CD4-positive, alpha-beta T cell treated with Interleukin-21 for 1 hour (primary cell): ENCODE data around the gene MALT1.
A peak's percentile ranks its signal among the peaks of the same experiment; 100 is the strongest.

ENCODE experiments used
- DNase-seq: peaks from one replicate; pipeline ENCODE4 v3.0.0-alpha.2; 2020

Gene MALT1

GRCh38 chr18:58692422-58693185 is 21.3 kb downstream of the MALT1 start:
- peak; percentile 52 for DNase-seq

DNA sequence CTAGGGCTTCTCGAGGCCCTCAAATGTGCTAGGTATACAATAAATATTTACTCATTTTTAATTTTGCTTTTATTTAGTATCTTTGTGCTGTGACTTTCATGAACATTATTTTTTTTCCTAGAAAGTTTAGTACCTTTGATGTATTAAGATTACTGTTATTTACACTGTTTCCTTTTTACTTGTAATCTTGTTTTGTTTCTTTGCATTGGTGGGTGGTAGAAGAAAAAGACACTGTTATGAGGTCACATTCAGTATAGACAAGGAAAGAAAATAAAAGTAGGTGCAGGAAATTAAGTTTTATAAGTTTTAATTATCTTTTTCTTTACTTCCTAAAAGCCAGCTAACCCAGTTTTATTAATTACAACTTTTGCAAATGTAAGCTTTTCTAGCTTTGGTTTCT is 23.0 kb downstream of the MALT1 start:
- DNase-seq, result no peak

DNA sequence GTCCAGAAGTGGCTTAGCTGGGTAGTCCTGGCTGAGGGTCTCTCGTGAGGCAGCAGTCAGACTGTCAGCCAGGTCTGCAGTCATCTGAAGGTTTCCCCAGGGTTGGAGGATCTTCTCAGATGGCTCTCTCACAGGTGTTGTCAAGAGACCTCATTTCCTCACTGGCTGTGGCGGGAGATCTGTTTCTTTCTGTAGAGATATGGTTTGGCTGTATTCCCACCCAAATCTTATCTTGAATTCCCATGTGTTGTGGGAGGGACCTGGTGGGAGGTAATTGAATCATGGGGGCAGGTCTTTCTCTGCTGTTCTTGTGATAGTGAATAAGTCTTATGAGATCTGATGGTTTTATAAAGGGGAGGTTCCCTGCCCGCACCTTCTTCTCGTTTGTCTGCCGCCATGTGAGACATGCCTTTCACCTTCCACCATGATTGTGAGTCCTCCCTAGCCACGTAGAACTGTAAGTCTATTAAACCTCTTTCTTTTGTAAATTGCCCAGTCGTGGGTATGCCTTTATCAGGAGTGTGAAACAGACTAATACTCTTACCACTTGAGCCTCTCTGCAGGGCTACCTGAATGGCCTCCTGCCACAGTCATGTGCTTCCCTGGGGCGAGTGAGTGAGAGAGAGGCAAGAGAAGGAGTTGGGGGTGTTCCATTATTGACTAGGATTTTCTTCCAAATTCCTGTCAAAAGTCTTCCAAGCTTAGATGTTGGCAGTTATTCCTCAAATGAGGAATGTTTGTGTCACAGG is 23.6 kb downstream of the MALT1 start:
- no peak for DNase-seq

DNA sequence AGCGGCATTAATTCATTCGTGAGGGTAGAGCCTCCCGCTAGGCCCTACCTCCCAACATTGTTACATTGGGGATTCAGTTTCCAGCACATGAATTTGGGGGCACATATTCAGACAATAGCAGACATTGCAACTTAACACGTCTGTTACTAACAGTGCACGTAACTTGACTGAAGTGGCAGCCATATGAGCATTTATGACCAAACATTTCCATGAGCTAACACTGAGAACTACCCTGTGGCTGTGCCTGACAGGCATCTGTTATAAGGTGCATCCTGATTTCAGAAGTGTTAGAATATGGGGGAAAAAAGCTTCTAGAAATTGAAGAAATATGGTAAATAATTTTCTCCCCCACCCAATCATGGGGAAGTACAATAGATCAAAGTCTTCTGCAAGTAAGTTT is 24.5 kb downstream of the MALT1 start:
- DNase-seq, result no peak

DNA sequence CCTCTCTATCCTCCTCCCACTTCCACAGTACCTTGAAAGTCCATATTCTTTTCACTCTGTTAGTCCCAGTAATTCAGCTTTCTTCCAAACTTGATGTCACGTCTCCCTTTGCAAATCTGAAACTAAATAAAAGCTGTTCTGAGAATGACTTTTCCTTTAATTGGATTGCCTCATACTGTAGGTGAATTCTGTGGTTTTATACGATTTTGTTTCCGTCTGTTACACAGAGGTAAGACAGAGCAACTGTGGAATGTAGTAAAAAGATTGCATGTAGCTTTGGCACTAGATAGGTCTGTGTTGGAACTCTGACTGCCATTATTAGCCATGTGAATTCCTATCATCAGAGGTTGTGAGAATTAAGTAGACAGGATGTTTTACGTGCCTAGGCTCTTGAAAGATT is 25.9 kb downstream of the MALT1 start:
- no peak for DNase-seq

DNA sequence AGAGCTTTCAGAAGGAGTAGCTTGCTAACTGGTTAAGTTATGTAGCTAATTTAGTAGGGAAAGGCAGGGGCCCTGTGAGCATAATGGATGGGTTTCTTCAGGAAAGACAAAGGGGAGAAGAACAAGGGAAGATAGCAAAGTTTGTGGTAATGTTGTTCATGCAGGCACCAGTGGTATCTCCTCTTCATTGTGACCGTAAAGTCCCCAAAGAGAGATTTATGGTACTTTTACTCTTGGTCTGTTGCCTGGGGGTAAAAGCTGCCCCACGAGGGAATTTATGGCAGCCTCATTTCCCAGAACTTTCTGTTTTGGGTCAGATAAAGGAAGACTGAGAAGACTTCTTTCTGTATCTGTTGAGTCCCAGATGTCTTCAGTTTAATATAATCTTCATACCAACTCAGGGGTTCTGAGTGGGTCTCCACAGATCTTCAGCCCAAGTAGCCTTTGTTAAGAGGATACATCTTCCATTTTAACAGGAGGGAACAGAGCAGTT is 27.5 kb downstream of the MALT1 start:
- no peak for DNase-seq

DNA sequence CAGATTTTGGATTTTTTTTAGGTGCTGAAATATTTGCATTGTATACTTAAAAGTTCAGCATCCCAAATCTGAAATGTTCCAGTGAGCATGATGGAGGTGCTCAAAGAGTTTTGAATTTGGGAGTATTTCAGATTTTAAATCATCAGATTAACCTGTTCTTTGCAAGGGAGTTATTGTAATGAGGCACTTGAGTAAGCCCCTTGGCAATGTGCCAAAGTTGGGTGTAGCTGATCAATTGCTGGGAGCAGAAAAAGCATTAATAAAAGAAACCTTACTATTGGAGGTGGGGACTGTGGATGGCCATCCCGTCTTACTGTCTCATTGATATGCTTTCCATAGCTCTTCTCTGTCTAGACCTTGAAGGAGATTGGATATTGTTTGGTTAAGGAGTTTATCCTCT is 28.3 kb downstream of the MALT1 start:
- no peak for DNase-seq

- no peak for DNase-seq
These were observed 28.9 kb downstream of the MALT1 start for GRCh38 chr18:58700209-58700608.

GRCh38 chr18:58712930-58713329 is 41.7 kb downstream of the MALT1 start:
- DNase-seq, result no peak

- peak; percentile 31 for DNase-seq
These were observed 43.0 kb downstream of the MALT1 start for GRCh38 chr18:58714259-58714658.

GRCh38 chr18:58714821-58715220 is 43.6 kb downstream of the MALT1 start:
- no peak for DNase-seq

- DNase-seq, result no peak
These were observed 44.3 kb downstream of the MALT1 start for GRCh38 chr18:58715540-58715939.

DNA sequence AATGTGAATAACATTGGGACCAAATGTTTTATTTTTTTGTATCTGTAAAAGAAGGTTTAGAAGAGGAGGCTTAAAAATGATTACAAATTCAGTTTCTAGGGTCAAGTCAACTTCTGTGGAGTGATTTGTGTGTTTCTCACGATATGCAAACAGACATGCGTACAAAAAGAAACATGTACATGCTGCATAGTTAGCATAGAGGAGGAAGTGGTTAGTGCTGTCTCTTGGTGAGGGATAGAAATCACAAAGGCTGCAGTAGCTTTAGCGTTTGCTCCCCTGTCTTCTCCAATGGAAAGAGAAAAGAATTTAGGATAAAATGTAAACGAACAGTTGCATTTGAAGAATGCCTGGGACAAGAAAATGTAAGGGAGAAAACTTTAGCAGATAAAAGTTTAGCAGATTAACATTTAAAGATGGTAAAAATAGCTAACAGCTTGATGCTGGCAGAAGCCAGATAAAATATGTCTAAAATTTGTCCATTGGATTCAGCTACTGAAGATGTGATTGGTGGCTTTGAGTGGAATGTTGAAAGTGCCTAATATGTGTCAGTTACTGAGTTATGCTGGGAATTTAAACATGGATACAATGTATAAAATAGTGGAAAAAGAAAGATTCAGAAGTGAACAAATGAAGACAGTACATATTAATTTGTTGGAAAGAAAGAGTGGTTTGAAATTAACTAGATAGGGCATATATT is 44.9 kb downstream of the MALT1 start:
- DNase-seq, result peak; percentile 49

GRCh38 chr18:58721566-58722239 is 50.4 kb downstream of the MALT1 start:
- no peak for DNase-seq

GRCh38 chr18:58723810-58724602 is 52.7 kb downstream of the MALT1 start:
- DNase-seq, result no peak

- no peak for DNase-seq
These were observed 55.4 kb downstream of the MALT1 start for GRCh38 chr18:58726671-58727070.

GRCh38 chr18:58727776-58728500 is 56.7 kb downstream of the MALT1 start:
- no peak for DNase-seq

- no peak for DNase-seq
These were observed 57.5 kb downstream of the MALT1 start for GRCh38 chr18:58728719-58729118.

DNA sequence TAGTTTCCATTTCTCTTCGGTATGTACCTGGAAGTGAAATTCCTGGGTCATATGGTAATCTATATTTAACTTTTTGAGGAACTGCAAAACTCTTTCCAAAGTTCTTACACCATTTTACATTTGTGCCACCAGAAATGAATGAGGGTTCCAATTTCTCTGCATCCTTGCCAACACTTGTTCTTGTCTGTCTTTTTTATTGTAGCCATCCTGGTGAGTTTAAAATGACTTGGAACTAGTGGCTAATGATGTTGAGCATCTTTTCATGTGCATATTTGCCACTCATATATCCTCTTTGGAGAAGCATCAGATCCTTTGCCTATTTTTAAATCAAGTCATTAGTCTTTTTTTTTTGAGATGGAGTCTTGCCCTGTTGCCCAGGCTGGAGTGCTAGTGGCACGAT is 59.4 kb downstream of the MALT1 start:
- no peak for DNase-seq

DNA sequence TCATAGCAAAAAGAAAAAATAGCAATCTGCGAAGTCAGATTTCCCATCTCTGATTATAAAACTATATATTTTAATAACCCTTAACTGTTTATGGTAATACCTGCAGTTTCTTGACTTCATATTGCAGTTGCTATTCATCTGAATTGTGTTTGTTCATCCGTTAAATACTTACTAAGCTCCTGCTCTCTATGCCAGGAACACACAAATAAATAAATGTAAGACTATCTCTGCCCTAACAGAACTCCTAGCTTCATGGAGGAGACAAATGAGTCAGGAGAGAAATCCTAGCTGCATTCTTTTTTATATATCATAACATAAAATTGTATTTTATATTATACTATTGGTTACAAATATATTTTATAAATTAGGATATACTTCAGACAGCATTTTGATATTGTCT is 61.2 kb downstream of the MALT1 start:
- DNase-seq, result no peak

GRCh38 chr18:58733866-58734265 is 62.6 kb downstream of the MALT1 start:
- no peak for DNase-seq

- no peak for DNase-seq
These were observed 67.1 kb downstream of the MALT1 start for GRCh38 chr18:58738322-58738721.
